Endothelial cell of umbilical vein (primary cell): ENCODE measurements around the gene MIPEP. TPM values are rescaled to one million over a fixed set of nuclear protein-coding genes. Genes with fewer than 3 reads are reported as not detected.

Experiments used
- BruUV-seq: library from RNA; stranded (reverse); fragments of 400-500 nt; replicated peaks from 2 replicates; lab custom pipeline; 2021; lab: Mats Ljungman, UMichigan
- CTCF ChIA-PET: fragments of 300-600, 350-600 bp; sonication (Branson Sonifier 250); formaldehyde crosslinking; loops from one replicate; lab custom pipeline; 2021; ENCODE audit warnings: antibody characterized with exemption, inconsistent platforms; lab: Charles Lee
- POLR2A ChIA-PET: fragments of 300-600, 350-600 bp; sonication (Branson Sonifier 250); formaldehyde crosslinking; loops from one replicate; lab custom pipeline; 2021; ENCODE audit warnings: antibody characterized with exemption, inconsistent platforms; lab: Charles Lee
- DNase-seq: peaks from one replicate; pipeline ENCODE4 v3.0.0-alpha.2; 2011; ENCODE audit warnings: low read depth, low spot score
- FAIRE-seq: peaks from 2 replicates; lab custom pipeline; 2011; peaks lifted over from hg19 to GRCh38; lab: Jason Lieb, UNC
- H2AFZ ChIP-seq: 2 replicates; pipeline ENCODE4 v1.6.0; 2012; ENCODE audit warnings: low read depth, low read length, control low read depth, inconsistent platforms
- H3K27ac ChIP-seq: 2 replicates; pipeline ENCODE4 v1.5.1; 2011; ENCODE audit warnings: low read depth, mild to moderate bottlenecking, control low read depth, low read length, moderate library complexity; ENCODE audit not compliant: insufficient read depth
- H3K27me3 ChIP-seq, 2 experiments: 2 replicates each; pipeline versions ENCODE4 v1.6.0 to v1.6.1; 2011; ENCODE audit warnings: low read length in 2 of 2, mixed read lengths in 1 of 2; ENCODE audit not compliant: control insufficient read depth in 2 of 2, insufficient read depth in 2 of 2
- H3K36me3 ChIP-seq, 2 experiments: 2 replicates in 1 of 2; 3 replicates in 1 of 2; pipeline ENCODE4 v1.5.1; 2011; ENCODE audit warnings: low read length in 2 of 2, mild to moderate bottlenecking in 1 of 2, moderate library complexity in 1 of 2; ENCODE audit not compliant: control insufficient read depth in 2 of 2, insufficient read depth in 2 of 2; ENCODE audit errors: extremely low read depth in 1 of 2
- H3K4me1 ChIP-seq: 3 replicates; pipeline ENCODE4 v1.5.1; 2011; ENCODE audit warnings: mild to moderate bottlenecking, low read length; ENCODE audit not compliant: control insufficient read depth, insufficient read depth; ENCODE audit errors: extremely low read depth
- H3K4me2 ChIP-seq: 2 replicates; pipeline ENCODE4 v1.6.1; 2011; ENCODE audit warnings: low read length, control low read depth, mixed read lengths; ENCODE audit not compliant: insufficient read depth
- H3K4me3 ChIP-seq, 3 experiments: fragments of 200-600 bp in 1 of 3; sonication (generic), shearing (Covaris generic) in 1 of 3; replicated peaks in 1 of 3; 2 replicates each; pipeline ENCODE4 v1.5.1; 2011 to 2016; ENCODE audit warnings: control low read depth in 3 of 3, low read length in 3 of 3, mild to moderate bottlenecking in 2 of 3, inconsistent platforms in 1 of 3, low read depth in 1 of 3, moderate library complexity in 1 of 3; ENCODE audit not compliant: insufficient read depth in 1 of 3
- H3K79me2 ChIP-seq: 2 replicates; pipeline ENCODE4 v1.6.0; 2012; ENCODE audit warnings: low read length, inconsistent platforms; ENCODE audit not compliant: control insufficient read depth, insufficient read depth
- H3K9ac ChIP-seq: replicated peaks from 2 replicates; pipeline ENCODE3; 2011; ENCODE audit warnings: low read length, control low read depth; ENCODE audit not compliant: insufficient read depth; ENCODE audit errors: extremely low read depth
- H3K9me1 ChIP-seq: replicated peaks from 3 replicates; pipeline ENCODE4 v1.6.0; 2011; ENCODE audit warnings: mild to moderate bottlenecking, low read length; ENCODE audit not compliant: control insufficient read depth, insufficient read depth; ENCODE audit errors: extremely low read depth
- H3K9me3 ChIP-seq: replicated peaks from 2 replicates; pipeline ENCODE4 v1.5.1; 2012; ENCODE audit warnings: low read length, inconsistent platforms; ENCODE audit not compliant: control insufficient read depth, insufficient read depth
- H4K20me1 ChIP-seq: replicated peaks from 2 replicates; pipeline ENCODE3; 2011; ENCODE audit warnings: mild to moderate bottlenecking, low read length; ENCODE audit not compliant: control insufficient read depth, insufficient read depth; ENCODE audit errors: extremely low read depth
- CTCF ChIP-seq, 2 donors: IDR thresholded peaks; 1 replicate in 1 of 2; 2 replicates in 1 of 2; pipeline ENCODE4 v1.5.1; 2011; ENCODE audit warnings: low read length in 2 of 2, mild to moderate bottlenecking in 2 of 2, moderate library complexity in 2 of 2, control low read depth in 1 of 2, inconsistent platforms in 1 of 2, low read depth in 1 of 2; ENCODE audit not compliant: insufficient read depth in 1 of 2; ENCODE audit errors: extremely low read depth in 1 of 2
- EZH2 ChIP-seq: IDR thresholded peaks from 2 replicates; pipeline ENCODE4 v1.6.1; 2012; ENCODE audit warnings: borderline replicate concordance, low read depth, mild to moderate bottlenecking, moderate library complexity, low read length, inconsistent platforms; ENCODE audit not compliant: severe bottlenecking
- FOS ChIP-seq: IDR thresholded peaks from 2 replicates; pipeline ENCODE4 v1.6.1; 2011; ENCODE audit warnings: mild to moderate bottlenecking, low read length, moderate library complexity, borderline replicate concordance; ENCODE audit not compliant: insufficient read depth
- GATA2 ChIP-seq: IDR thresholded peaks from 2 replicates; pipeline ENCODE4 v1.7.0; 2011; ENCODE audit warnings: low read depth, mild to moderate bottlenecking, moderate library complexity, mixed read lengths, low read length; ENCODE audit not compliant: insufficient read length, insufficient read depth
- JUN ChIP-seq: IDR thresholded peaks from 2 replicates; pipeline ENCODE4 v1.6.1; 2011; ENCODE audit warnings: borderline replicate concordance, low read depth; ENCODE audit not compliant: insufficient read length, insufficient read depth
- MAX ChIP-seq: IDR thresholded peaks from 2 replicates; pipeline ENCODE4 v1.6.1; 2011; ENCODE audit not compliant: insufficient read depth, insufficient read length
- POLR2A ChIP-seq: IDR thresholded peaks from 2 replicates; pipeline ENCODE4 v1.6.1; 2012; ENCODE audit warnings: low read depth, mild to moderate bottlenecking, control low read depth, low read length
- POLR2AphosphoS5 ChIP-seq: IDR thresholded peaks from 2 replicates; pipeline ENCODE4 v1.6.1; 2012; ENCODE audit warnings: low read depth, mild to moderate bottlenecking, control low read depth, low read length, moderate library complexity; ENCODE audit not compliant: insufficient read depth
- dilution Hi-C: fragments of 300-500 bp; cut with MboI; formaldehyde crosslinking; loops from one replicate; pipeline ENCODE4 v1.15.0; 2019; ENCODE audit warnings: low sequenced_read_pairs; ENCODE audit not compliant: extremely low pct_ligation_motif_present
- intact Hi-C: fragments of 100-400 bp; cut with micrococcal nuclease; formaldehyde crosslinking; loops from one replicate; pipeline ENCODE4 v1.10.0; 2022
- polyA plus RNA-seq, 4 experiments: library from polyadenylated mRNA; depleted of rRNA in 3 of 4; stranded (reverse) in 3 of 4; unstranded in 1 of 4; fragments of >200 nt; gene quantifications; 2 replicates each; pipeline versions ENCODE4 v1.2.1 to v1.2.3, GENCODE V29; 2011 to 2012; ENCODE audit warnings: missing spikeins in 1 of 4
- total RNA-seq: library from RNA; stranded (reverse); gene quantifications from 2 replicates; pipeline ENCODE4 v1.2.3, GENCODE V29; 2021

MIPEP gene
- total and polyA plus RNA-seq, 2 donors (not counting 3 experiments of a cell fraction or from before 2014, with no cell fraction given), result 12.4 to 19.2 TPM

GRCh38 chr13:23770428-23770827 lies 118.8 kb downstream of the MIPEP start:
- FAIRE-seq (no peak), DNase-seq (no peak)
- dilution Hi-C loops, result no loop called here
- BruUV-seq, result no TSS peak
- H3K36me3 ChIP-seq, result no peaks in the 10 kb centered on the region
- CTCF ChIA-PET, result no interaction called here
- no peaks in the 10 kb centered on the region for H3K9me1 ChIP-seq
- no peaks in the 10 kb centered on the region for H3K27me3 ChIP-seq
- H3K4me1 ChIP-seq, result no peaks in the 10 kb centered on the region
- POLR2A ChIA-PET, result no interaction called here
- H3K9me3 ChIP-seq, result no peaks in the 10 kb centered on the region
- H3K4me2 ChIP-seq, result no peak overlapping the region
- intact Hi-C loops, result no loop called here
- TF ChIP-seq MAX (no peak), EZH2 (no peak), GATA2 (no peak), POLR2A (no peak), FOS (no peak), CTCF (IDR thresholded peaks at IDR 0.05; ENCODE audit: extremely low read depth in 1 of 2, insufficient read depth in 1 of 2, low read depth in 1 of 2, low read length in 2 of 2) (no peak), JUN (no peak), POLR2AphosphoS5 (no peak)
- H3K27ac ChIP-seq, result no peak overlapping the region
- no peak overlapping the region for H3K4me3 ChIP-seq
- no peak overlapping the region for H3K9ac ChIP-seq
- no peaks in the 10 kb centered on the region for H3K79me2 ChIP-seq
- H4K20me1 ChIP-seq, result no peaks in the 10 kb centered on the region
- H2AFZ ChIP-seq, result no peak overlapping the region
